HCT116 (cell line): ENCODE data around the gene PEDS1. TPM values are rescaled to one million over a fixed set of nuclear protein-coding genes. Genes with fewer than 3 reads are reported as not detected.

ENCODE experiments used
- ATAC-seq: fragments of 200-7000 bp; cut with Tn5 transposase; 2 replicates; pipeline ENCODE4 v1.9.1; 2020; ENCODE audit warnings: mild to moderate bottlenecking, moderate library complexity
- BruUV-seq: library from RNA; stranded (reverse); fragments of 400-500 nt; replicated peaks from 2 replicates; lab custom pipeline; 2021; lab: Mats Ljungman, UMichigan
- CTCF ChIA-PET: fragments of 300-600 bp; sonication (Branson Sonifier 250); formaldehyde crosslinking; loops from one replicate; lab custom pipeline; 2021; ENCODE audit warnings: antibody characterized with exemption; lab: Charles Lee
- POLR2A ChIA-PET: fragments of 300-600, 350-600 bp; sonication (Branson Sonifier 250); formaldehyde crosslinking; loops from one replicate; lab custom pipeline; 2021; ENCODE audit warnings: antibody characterized with exemption; lab: Charles Lee
- RAD21 ChIA-PET, 2 experiments: fragments of 300-600 bp; sonication (Branson Sonifier 250); formaldehyde crosslinking; loops; one replicate each; lab custom pipeline; 2023; ENCODE audit warnings: low total read pairs in 2 of 2; ENCODE audit not compliant: uncharacterized antibody in 2 of 2, unreplicated experiment in 2 of 2, low non-redundant PET in 1 of 2; lab: Charles Lee
- DNase-seq: peaks from one replicate; pipeline ENCODE4 v3.0.0-alpha.2; 2010; ENCODE audit warnings: low read depth, low spot score
- H2AFZ ChIP-seq: fragments of 200-600 bp; shearing (Covaris generic), sonication (generic); 2 replicates; pipeline ENCODE4 v1.6.1; 2017; ENCODE audit warnings: low read depth, mixed run types, mixed read lengths, antibody characterized with exemption, low read length; ENCODE audit not compliant: poor library complexity, severe bottlenecking
- H3K27ac ChIP-seq: 2 replicates; pipeline ENCODE4 v1.5.1; 2012; ENCODE audit warnings: low read depth, low read length
- H3K27me3 ChIP-seq: fragments of 200-600 bp; sonication (generic); 2 replicates; pipeline ENCODE4 v1.6.1; 2016; ENCODE audit warnings: mixed run types, low read length, mixed read lengths; ENCODE audit not compliant: insufficient read depth
- H3K36me3 ChIP-seq, 2 experiments: fragments of 200-500 bp in 1 of 2; fragments of 200-600 bp in 1 of 2; sonication (Bioruptor generic) in 1 of 2; sonication (generic) in 1 of 2; 2 replicates each; pipeline versions ENCODE4 v1.5.1 to v1.6.1; 2014 to 2016; ENCODE audit warnings: low read length in 2 of 2, inconsistent platforms in 1 of 2, mixed read lengths in 1 of 2, mixed run types in 1 of 2; ENCODE audit not compliant: insufficient read depth in 2 of 2, control insufficient read depth in 1 of 2
- H3K4me1 ChIP-seq, 2 experiments: fragments of 200-600 bp in 1 of 2; sonication (generic) in 1 of 2; 2 replicates each; pipeline versions ENCODE4 v1.5.1 to v1.6.1; 2012 to 2017; ENCODE audit warnings: low read length in 2 of 2, inconsistent platforms in 1 of 2, mild to moderate bottlenecking in 1 of 2, mixed read lengths in 1 of 2, mixed run types in 1 of 2, moderate library complexity in 1 of 2; ENCODE audit not compliant: insufficient read depth in 2 of 2, control insufficient read depth in 1 of 2
- H3K4me2 ChIP-seq: fragments of 200-600 bp; sonication (generic); 2 replicates; pipeline ENCODE4 v1.6.1; 2017; ENCODE audit warnings: mixed run types, low read length, mixed read lengths
- H3K4me3 ChIP-seq, 2 experiments: fragments of 200-600 bp in 1 of 2; sonication (generic) in 1 of 2; replicated peaks in 1 of 2; 2 replicates each; pipeline ENCODE4 v1.5.1; 2011 to 2016; ENCODE audit warnings: low read length in 2 of 2, control low read depth in 1 of 2, low read depth in 1 of 2, mild to moderate bottlenecking in 1 of 2, mixed read lengths in 1 of 2, mixed run types in 1 of 2
- H3K79me2 ChIP-seq: fragments of 200-600 bp; sonication (generic); 2 replicates; pipeline ENCODE4 v1.6.1; 2017; ENCODE audit warnings: mild to moderate bottlenecking, mixed run types, low read length, moderate library complexity, mixed read lengths; ENCODE audit not compliant: insufficient read depth
- H3K9ac ChIP-seq: fragments of 200-600 bp; sonication (generic); 2 replicates; pipeline ENCODE4 v1.6.1; 2016; ENCODE audit warnings: low read length, mixed read lengths
- H3K9me2 ChIP-seq: fragments of 200-600 bp; sonication (generic), shearing (Covaris generic); 2 replicates; pipeline ENCODE4 v1.6.1; 2017; ENCODE audit warnings: mixed run types, mild to moderate bottlenecking, moderate library complexity; ENCODE audit not compliant: insufficient read depth
- H3K9me3 ChIP-seq, 2 experiments: fragments of 200-500 bp in 1 of 2; fragments of 200-600 bp in 1 of 2; sonication (Bioruptor generic) in 1 of 2; sonication (generic) in 1 of 2; 2 replicates each; pipeline ENCODE4 v1.6.1; 2014 to 2017; ENCODE audit warnings: low read length in 2 of 2, mixed read lengths in 2 of 2, inconsistent platforms in 1 of 2, low read depth in 1 of 2, mild to moderate bottlenecking in 1 of 2, mixed run types in 1 of 2, moderate library complexity in 1 of 2; ENCODE audit not compliant: control insufficient read depth in 1 of 2, insufficient read depth in 1 of 2
- H4K20me1 ChIP-seq: fragments of 200-600 bp; sonication (generic), shearing (Covaris generic); 2 replicates; pipeline ENCODE4 v1.6.1; 2017; ENCODE audit warnings: mixed run types, mild to moderate bottlenecking, moderate library complexity; ENCODE audit not compliant: insufficient read depth
- ELF1 ChIP-seq: IDR thresholded peaks from 2 replicates; pipeline ENCODE4 v1.6.1; 2012; ENCODE audit warnings: low read depth, borderline replicate concordance
- MAX ChIP-seq: IDR thresholded peaks from 2 replicates; pipeline ENCODE4 v1.6.1; 2012
- POLR2A ChIP-seq: IDR thresholded peaks from 2 replicates; pipeline ENCODE4 v1.7.0; 2011; ENCODE audit warnings: borderline replicate concordance; ENCODE audit not compliant: insufficient read depth, insufficient read length; ENCODE audit errors: extremely low read depth
- POLR2AphosphoS5 ChIP-seq: IDR thresholded peaks from 2 replicates; pipeline ENCODE4 v1.6.1; 2011; ENCODE audit warnings: mild to moderate bottlenecking, low read depth, low read length, moderate library complexity
- SIN3A ChIP-seq: IDR thresholded peaks from 2 replicates; pipeline ENCODE4 v1.6.1; 2012; ENCODE audit warnings: low read depth
- TCF7L2 ChIP-seq: IDR thresholded peaks from 2 replicates; pipeline ENCODE4 v1.7.0; 2011; ENCODE audit warnings: borderline replicate concordance, inconsistent platforms; ENCODE audit not compliant: insufficient read depth, insufficient read length; ENCODE audit errors: extremely low read depth
- YY1 ChIP-seq: IDR thresholded peaks from 2 replicates; pipeline ENCODE4 v1.6.1; 2011; ENCODE audit warnings: low read length, low read depth, moderate library complexity, mild to moderate bottlenecking; ENCODE audit not compliant: insufficient replicate concordance; ENCODE audit errors: extremely low read depth
- ZFX ChIP-seq: fragments of 450-650 bp; IDR thresholded peaks from 2 replicates; pipeline ENCODE4 v1.6.1; 2017
- intact Hi-C: fragments of 100-400 bp; cut with micrococcal nuclease; formaldehyde crosslinking; loops from 2 replicates; pipeline ENCODE4 v1.10.0; 2022
- total RNA-seq: library from RNA; stranded (reverse); gene quantifications from one replicate; pipeline ENCODE4 v1.2.1, GENCODE V29; 2021; ENCODE audit not compliant: unreplicated experiment
- TF ChIP-seq, protein P1 (sequence below), 3 experiments: fragments of 200-600 bp in 1 of 3; sonication (generic) in 1 of 3; IDR thresholded peaks in 2 of 3; conservative IDR thresholded peaks in 1 of 3; 2 replicates each; pipeline ENCODE4 v1.5.1; 2012 to 2017; ENCODE audit warnings: low read depth in 2 of 3, low read length in 2 of 3, antibody characterized with exemption in 1 of 3, borderline replicate concordance in 1 of 3, control low read depth in 1 of 3, mild to moderate bottlenecking in 1 of 3, mixed read lengths in 1 of 3, mixed run types in 1 of 3, moderate library complexity in 1 of 3; ENCODE audit not compliant: insufficient read depth in 1 of 3
- TF ChIP-seq, protein P2 (sequence below): IDR thresholded peaks from 2 replicates; pipeline ENCODE4 v1.6.1; 2011; ENCODE audit warnings: mild to moderate bottlenecking, low read length, moderate library complexity; ENCODE audit not compliant: insufficient replicate concordance; ENCODE audit errors: extremely low read depth

PEDS1 gene
- total RNA-seq, 1 experiment from 2014 or later = 31.9 TPM

- ATAC-seq = peak; percentile 68
- no peaks in the 10 kb centered on the region for H3K27me3 ChIP-seq
- H3K9me3 ChIP-seq = no peaks in the 10 kb centered on the region
- TF ChIP-seq ZFX (no peak; the same call in 1 of the 2 replicates), POLR2A (peak; percentile 99), SIN3A (no peak), TCF7L2 (peak; percentile 32), MAX (no peak), YY1 (peak; percentile 51), ELF1 (no peak), POLR2AphosphoS5 (peak; percentile 100)
- TF ChIP-seq, protein P1, sequence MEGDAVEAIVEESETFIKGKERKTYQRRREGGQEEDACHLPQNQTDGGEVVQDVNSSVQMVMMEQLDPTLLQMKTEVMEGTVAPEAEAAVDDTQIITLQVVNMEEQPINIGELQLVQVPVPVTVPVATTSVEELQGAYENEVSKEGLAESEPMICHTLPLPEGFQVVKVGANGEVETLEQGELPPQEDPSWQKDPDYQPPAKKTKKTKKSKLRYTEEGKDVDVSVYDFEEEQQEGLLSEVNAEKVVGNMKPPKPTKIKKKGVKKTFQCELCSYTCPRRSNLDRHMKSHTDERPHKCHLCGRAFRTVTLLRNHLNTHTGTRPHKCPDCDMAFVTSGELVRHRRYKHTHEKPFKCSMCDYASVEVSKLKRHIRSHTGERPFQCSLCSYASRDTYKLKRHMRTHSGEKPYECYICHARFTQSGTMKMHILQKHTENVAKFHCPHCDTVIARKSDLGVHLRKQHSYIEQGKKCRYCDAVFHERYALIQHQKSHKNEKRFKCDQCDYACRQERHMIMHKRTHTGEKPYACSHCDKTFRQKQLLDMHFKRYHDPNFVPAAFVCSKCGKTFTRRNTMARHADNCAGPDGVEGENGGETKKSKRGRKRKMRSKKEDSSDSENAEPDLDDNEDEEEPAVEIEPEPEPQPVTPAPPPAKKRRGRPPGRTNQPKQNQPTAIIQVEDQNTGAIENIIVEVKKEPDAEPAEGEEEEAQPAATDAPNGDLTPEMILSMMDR (IDR thresholded peaks at IDR 0.05 in 2 of 3, conservative IDR thresholded peaks at IDR 0.05 in 1 of 3; ENCODE audit: borderline replicate concordance in 1 of 3, insufficient read depth in 1 of 3, low read depth in 2 of 3, low read length in 2 of 3) = peak in 2 of 3 experiments; percentile 54 to 60; a peak in 4 of 6 replicates
- TF ChIP-seq, protein P2, sequence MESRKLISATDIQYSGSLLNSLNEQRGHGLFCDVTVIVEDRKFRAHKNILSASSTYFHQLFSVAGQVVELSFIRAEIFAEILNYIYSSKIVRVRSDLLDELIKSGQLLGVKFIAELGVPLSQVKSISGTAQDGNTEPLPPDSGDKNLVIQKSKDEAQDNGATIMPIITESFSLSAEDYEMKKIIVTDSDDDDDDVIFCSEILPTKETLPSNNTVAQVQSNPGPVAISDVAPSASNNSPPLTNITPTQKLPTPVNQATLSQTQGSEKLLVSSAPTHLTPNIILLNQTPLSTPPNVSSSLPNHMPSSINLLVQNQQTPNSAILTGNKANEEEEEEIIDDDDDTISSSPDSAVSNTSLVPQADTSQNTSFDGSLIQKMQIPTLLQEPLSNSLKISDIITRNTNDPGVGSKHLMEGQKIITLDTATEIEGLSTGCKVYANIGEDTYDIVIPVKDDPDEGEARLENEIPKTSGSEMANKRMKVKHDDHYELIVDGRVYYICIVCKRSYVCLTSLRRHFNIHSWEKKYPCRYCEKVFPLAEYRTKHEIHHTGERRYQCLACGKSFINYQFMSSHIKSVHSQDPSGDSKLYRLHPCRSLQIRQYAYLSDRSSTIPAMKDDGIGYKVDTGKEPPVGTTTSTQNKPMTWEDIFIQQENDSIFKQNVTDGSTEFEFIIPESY = peak; percentile 83
- TF ChIP-seq, all 23 proteins: peak for 6
- no TSS peak for BruUV-seq
- Histone ChIP-seq H2AFZ (peak within 1 kb of the TSS; percentile 22), H3K9me2 (no peaks in the 10 kb centered on the region), H3K9ac (peak within 1 kb of the TSS; percentile 85), H3K79me2 (peaks cover 26% of the 10 kb centered on the region), H3K36me3 (peaks cover 0 to 4% of the 10 kb centered on the region in 2 experiments; a peak in 1 of 4 replicates), H3K4me3 (peak within 1 kb of the TSS; percentile 68 to 91), H4K20me1 (peaks cover 7% of the 10 kb centered on the region; the same call in 1 of the 2 replicates), H3K27ac (peak within 1 kb of the TSS; percentile 85), H3K4me1 (peaks cover 38 to 60% of the 10 kb centered on the region in 2 experiments), H3K4me2 (peak within 1 kb of the TSS; percentile 96)
- ChIA-PET POLR2A (interaction anchor here (0.7 to 1.8 kb wide), 21 partner anchors 10 to 293 kb away, joined by 3 to 10 read pairs (median 4); no protein-coding TSS in a partner anchor), RAD21 (interaction anchor here in 1 of 2 experiments (1.4 kb wide), 1 partner anchor 274 kb away, joined by 8 read pairs; no protein-coding TSS in a partner anchor), CTCF (interaction anchor here (1.2 to 6.8 kb wide), 2 partner anchors 274 to 435 kb away, joined by 3 to 61 read pairs; no protein-coding TSS in a partner anchor)
- DNase-seq = peak; percentile 76
- intact Hi-C loops = loop anchor here (5.0 kb wide), 1 partner anchor 92 kb away; no protein-coding TSS in a partner anchor
Observed at GRCh38 chr20:50190251-50191064, 36.9 kb upstream of the PEDS1 start, which contains the start of gene CEBPB. CEBPB (plus strand) TSS chr20:50190830; CDS start chr20:50191034, 204 bp downstream.
